ENCODE results near the gene MUL1. TPM values are rescaled to one million over a fixed set of nuclear protein-coding genes. Genes with fewer than 3 reads are reported as not detected.
"Not testable (repeated sequence)": the region's sequence is repeated elsewhere in the genome, so short reads cannot be mapped to it uniquely, and the experiment has no call there.

Gene MUL1
- total RNA-seq, 1 experiment from 2014 or later: 21.9 TPM

DNA sequence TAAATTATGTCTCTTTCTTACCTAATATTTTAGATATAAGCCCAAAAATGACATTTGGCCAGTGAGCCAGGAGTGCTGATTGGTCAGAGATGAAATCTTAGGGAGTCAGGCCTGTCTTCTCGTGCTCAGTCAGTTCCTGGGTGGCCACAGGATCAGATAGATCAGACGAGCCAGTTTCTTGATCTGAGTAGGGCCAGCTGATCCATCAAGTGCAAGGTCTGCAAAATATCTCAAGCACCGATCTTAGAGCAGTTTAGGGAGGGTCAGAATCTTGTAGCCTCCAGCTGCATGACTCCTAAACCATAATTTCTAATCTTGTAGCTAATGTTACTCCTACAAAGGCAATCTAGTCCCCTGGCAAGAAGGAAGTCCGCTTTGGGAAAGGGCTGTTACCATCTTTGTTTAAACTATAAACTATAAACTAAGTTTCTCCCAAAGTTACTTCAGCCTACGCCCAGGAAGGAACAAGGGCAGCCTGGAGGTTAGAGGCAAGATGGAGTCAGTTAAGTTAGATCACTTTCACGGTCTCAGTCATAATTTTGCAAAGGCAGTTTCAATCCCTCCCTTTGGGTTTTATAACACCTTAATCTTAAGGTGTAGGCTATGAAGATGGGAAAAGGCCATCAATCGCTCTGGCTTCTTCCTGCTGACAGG is 11.8 kb upstream of the MUL1 start:
- CTCF ChIA-PET: interaction anchor here (1.0 kb wide), 1 partner anchor 69 kb away, joined by 3 read pairs; the partner anchor contains the start of gene CDA
- DNase-seq (ENCODE audit: low spot score); ATAC-seq; H3K36me3 Mint-ChIP-seq; H3K27ac Mint-ChIP-seq; H3K4me3 Mint-ChIP-seq; POLR2A ChIA-PET; H3K9me3 Mint-ChIP-seq; H3K4me1 Mint-ChIP-seq: not testable (repeated sequence)
- peaks cover 31% of the 10 kb centered on the region for H3K27me3 Mint-ChIP-seq (ENCODE audit: low read depth)

DNA sequence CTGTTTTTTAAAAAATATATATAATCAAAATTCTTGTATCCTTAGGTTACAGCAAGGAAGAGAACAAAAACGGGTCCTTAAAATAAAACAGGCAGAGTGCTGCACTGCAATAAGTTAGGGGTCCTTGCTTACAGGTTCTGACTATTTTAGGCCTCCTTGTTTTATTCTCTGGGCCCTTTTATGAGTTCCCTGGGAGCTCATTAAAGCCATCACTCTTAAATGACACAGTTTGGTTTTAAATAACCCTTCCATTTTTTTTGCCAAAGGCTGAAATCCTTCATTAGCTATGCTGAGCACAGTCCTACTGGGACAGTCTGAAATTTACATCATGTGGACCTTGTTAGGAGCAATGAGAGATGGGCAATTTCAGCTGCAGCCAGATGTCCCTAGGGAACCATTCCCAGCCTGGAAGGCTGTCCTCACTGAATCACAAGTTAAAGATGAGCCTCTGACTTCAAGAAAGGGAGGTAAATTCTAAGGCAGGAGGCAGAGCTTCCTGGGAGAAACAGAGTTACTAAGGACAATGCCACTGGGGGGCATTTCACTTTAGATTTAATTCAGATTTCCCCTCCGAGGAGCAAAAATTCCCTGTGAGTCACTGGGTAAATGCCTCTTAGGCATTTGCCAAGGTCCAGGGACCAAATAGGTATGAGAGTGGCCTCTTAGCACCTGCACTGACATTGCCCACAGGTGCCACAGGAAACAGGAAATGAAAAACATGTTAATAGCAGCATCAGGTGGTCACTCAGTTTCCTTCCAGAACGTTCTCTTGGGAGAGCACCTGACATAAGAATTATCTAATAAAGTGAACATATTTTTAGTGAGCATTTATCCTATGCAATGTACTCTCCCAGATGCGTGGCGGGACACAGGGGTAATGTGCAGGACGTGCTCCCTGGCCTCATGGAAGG is 3.8 kb upstream of the MUL1 start:
- peaks cover 50% of the 10 kb centered on the region for H3K27me3 Mint-ChIP-seq (ENCODE audit: low read depth)
- no peak overlapping the region for H3K27ac Mint-ChIP-seq
- POLR2A ChIA-PET: no interaction called here
- CTCF ChIA-PET: interaction anchor here (1.6 kb wide), 1 partner anchor 63 kb away, joined by 3 read pairs; no protein-coding TSS in a partner anchor
- H3K9me3 Mint-ChIP-seq: no peaks in the 10 kb centered on the region
- TF ChIP-seq, protein P1, sequence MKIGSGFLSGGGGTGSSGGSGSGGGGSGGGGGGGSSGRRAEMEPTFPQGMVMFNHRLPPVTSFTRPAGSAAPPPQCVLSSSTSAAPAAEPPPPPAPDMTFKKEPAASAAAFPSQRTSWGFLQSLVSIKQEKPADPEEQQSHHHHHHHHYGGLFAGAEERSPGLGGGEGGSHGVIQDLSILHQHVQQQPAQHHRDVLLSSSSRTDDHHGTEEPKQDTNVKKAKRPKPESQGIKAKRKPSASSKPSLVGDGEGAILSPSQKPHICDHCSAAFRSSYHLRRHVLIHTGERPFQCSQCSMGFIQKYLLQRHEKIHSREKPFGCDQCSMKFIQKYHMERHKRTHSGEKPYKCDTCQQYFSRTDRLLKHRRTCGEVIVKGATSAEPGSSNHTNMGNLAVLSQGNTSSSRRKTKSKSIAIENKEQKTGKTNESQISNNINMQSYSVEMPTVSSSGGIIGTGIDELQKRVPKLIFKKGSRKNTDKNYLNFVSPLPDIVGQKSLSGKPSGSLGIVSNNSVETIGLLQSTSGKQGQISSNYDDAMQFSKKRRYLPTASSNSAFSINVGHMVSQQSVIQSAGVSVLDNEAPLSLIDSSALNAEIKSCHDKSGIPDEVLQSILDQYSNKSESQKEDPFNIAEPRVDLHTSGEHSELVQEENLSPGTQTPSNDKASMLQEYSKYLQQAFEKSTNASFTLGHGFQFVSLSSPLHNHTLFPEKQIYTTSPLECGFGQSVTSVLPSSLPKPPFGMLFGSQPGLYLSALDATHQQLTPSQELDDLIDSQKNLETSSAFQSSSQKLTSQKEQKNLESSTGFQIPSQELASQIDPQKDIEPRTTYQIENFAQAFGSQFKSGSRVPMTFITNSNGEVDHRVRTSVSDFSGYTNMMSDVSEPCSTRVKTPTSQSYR (CRISPR knock-in tag; IDR thresholded peaks at IDR 0.05): no peak
- TF ChIP-seq GTF2I (CRISPR knock-in tag; conservative IDR thresholded peaks at IDR 0.05) (no peak), FOXJ3 (CRISPR knock-in tag; IDR thresholded peaks at IDR 0.05; ENCODE audit: borderline replicate concordance) (no peak), RORB (CRISPR knock-in tag; IDR thresholded peaks at IDR 0.05) (no peak), NR1H2 (CRISPR knock-in tag; IDR thresholded peaks at IDR 0.05) (no peak)
- TF ChIP-seq, protein P2, sequence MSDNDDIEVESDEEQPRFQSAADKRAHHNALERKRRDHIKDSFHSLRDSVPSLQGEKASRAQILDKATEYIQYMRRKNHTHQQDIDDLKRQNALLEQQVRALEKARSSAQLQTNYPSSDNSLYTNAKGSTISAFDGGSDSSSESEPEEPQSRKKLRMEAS (CRISPR knock-in tag; IDR thresholded peaks at IDR 0.05): no peak
- TF ChIP-seq, protein P3, sequence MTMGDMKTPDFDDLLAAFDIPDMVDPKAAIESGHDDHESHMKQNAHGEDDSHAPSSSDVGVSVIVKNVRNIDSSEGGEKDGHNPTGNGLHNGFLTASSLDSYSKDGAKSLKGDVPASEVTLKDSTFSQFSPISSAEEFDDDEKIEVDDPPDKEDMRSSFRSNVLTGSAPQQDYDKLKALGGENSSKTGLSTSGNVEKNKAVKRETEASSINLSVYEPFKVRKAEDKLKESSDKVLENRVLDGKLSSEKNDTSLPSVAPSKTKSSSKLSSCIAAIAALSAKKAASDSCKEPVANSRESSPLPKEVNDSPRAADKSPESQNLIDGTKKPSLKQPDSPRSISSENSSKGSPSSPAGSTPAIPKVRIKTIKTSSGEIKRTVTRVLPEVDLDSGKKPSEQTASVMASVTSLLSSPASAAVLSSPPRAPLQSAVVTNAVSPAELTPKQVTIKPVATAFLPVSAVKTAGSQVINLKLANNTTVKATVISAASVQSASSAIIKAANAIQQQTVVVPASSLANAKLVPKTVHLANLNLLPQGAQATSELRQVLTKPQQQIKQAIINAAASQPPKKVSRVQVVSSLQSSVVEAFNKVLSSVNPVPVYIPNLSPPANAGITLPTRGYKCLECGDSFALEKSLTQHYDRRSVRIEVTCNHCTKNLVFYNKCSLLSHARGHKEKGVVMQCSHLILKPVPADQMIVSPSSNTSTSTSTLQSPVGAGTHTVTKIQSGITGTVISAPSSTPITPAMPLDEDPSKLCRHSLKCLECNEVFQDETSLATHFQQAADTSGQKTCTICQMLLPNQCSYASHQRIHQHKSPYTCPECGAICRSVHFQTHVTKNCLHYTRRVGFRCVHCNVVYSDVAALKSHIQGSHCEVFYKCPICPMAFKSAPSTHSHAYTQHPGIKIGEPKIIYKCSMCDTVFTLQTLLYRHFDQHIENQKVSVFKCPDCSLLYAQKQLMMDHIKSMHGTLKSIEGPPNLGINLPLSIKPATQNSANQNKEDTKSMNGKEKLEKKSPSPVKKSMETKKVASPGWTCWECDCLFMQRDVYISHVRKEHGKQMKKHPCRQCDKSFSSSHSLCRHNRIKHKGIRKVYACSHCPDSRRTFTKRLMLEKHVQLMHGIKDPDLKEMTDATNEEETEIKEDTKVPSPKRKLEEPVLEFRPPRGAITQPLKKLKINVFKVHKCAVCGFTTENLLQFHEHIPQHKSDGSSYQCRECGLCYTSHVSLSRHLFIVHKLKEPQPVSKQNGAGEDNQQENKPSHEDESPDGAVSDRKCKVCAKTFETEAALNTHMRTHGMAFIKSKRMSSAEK (CRISPR knock-in tag; IDR thresholded peaks at IDR 0.05; ENCODE audit: borderline replicate concordance): no peak
- TF ChIP-seq, protein P4, sequence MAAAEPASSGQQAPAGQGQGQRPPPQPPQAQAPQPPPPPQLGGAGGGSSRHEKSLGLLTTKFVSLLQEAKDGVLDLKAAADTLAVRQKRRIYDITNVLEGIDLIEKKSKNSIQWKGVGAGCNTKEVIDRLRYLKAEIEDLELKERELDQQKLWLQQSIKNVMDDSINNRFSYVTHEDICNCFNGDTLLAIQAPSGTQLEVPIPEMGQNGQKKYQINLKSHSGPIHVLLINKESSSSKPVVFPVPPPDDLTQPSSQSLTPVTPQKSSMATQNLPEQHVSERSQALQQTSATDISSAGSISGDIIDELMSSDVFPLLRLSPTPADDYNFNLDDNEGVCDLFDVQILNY (CRISPR knock-in tag; IDR thresholded peaks at IDR 0.05): no peak
- H3K4me3 Mint-ChIP-seq: no peak overlapping the region
- no peaks in the 10 kb centered on the region for H3K36me3 Mint-ChIP-seq
- DNase-seq (ENCODE audit: low spot score) (no peak), ATAC-seq (no peak)
- H3K4me1 Mint-ChIP-seq: peaks cover 4% of the 10 kb centered on the region; the same call in 1 of the 2 replicates

DNA sequence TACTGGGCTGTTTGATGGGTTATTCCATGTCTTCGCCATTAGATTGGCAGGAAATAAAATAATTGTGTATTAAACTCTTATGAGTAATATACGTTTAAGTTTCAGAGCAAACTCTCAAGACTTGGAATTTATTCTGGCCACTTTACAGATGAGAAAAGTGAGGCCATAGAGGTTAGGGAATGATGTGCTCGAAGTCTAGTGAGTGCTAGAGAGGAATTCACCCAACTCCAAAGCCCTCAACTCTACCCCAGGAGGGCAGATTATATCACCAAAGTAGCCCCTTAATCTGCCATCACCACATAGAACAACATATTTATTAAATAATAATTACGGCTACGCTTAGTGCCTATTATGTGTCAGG is 440 bp upstream of the MUL1 start:
- no peak for DNase-seq (ENCODE audit: low spot score)
- no peak overlapping the region for H3K27ac Mint-ChIP-seq
- peaks cover 4% of the 10 kb centered on the region; the same call in 1 of the 2 replicates for H3K4me1 Mint-ChIP-seq
- POLR2A ChIA-PET: interaction anchor here (0.6 kb wide), 1 partner anchor 24 kb away, joined by 3 read pairs; no protein-coding TSS in a partner anchor
- H3K4me3 Mint-ChIP-seq: peak overlapping the region; percentile 92
- TF ChIP-seq OVOL2 (CRISPR knock-in tag; IDR thresholded peaks at IDR 0.05; ENCODE audit: borderline replicate concordance) (no peak), FOXJ3 (CRISPR knock-in tag; IDR thresholded peaks at IDR 0.05; ENCODE audit: borderline replicate concordance) (no peak), CBFB (CRISPR knock-in tag; IDR thresholded peaks at IDR 0.05; ENCODE audit: low read depth) (no peak), ELF4 (CRISPR knock-in tag; IDR thresholded peaks at IDR 0.05; ENCODE audit: low read depth) (no peak)
- TF ChIP-seq, protein P5, sequence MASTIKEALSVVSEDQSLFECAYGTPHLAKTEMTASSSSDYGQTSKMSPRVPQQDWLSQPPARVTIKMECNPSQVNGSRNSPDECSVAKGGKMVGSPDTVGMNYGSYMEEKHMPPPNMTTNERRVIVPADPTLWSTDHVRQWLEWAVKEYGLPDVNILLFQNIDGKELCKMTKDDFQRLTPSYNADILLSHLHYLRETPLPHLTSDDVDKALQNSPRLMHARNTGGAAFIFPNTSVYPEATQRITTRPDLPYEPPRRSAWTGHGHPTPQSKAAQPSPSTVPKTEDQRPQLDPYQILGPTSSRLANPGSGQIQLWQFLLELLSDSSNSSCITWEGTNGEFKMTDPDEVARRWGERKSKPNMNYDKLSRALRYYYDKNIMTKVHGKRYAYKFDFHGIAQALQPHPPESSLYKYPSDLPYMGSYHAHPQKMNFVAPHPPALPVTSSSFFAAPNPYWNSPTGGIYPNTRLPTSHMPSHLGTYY (CRISPR knock-in tag; IDR thresholded peaks at IDR 0.05): no peak
- no peaks in the 10 kb centered on the region; the same call in 1 of the 2 replicates for H3K36me3 Mint-ChIP-seq
- H3K9me3 Mint-ChIP-seq: no peaks in the 10 kb centered on the region
- H3K27me3 Mint-ChIP-seq (ENCODE audit: low read depth): peaks cover 38% of the 10 kb centered on the region
- no peak for ATAC-seq
- CTCF ChIA-PET: interaction anchor here (0.9 to 2.6 kb wide), 6 partner anchors 14 to 296 kb away, joined by 3 to 10 read pairs (median 5); partner anchors contain the start of gene DDOST

Measured in WTC11 (cell line).